ENCODE data around the gene TRAPPC4. TPM values are rescaled to one million over a fixed set of nuclear protein-coding genes. Genes with fewer than 3 reads are reported as not detected.
"Not testable (repeated sequence)": the region's sequence is repeated elsewhere in the genome, so short reads cannot be mapped to it uniquely, and the experiment has no call there.

The TRAPPC4 gene
- total and polyA plus RNA-seq, 3 donors from 2014 or later: 81.4 to 116 (median 108) TPM

DNA sequence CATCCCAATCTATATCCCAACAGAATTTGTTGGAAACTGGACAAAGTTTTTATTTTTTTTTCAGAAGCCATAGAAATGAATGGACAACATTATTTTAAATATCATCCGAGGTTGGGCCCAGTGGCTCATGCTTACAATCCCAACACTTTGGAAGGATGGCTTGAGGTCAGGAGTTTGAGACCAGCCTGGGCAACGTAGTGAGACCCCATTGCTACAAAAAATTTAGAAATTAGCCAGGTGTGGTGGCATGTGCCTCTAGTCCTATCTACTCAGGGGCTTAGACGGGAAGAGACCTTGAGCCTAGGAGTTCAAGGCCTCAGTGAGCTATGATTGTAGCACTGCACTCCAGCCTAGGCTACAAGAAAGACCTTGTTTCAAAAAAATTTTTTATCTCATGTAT lies 16.2 kb downstream of the TRAPPC4 start:
- whole genome bisulfite sequencing, 2 donors: 67 to 73% methylated on average over 3 of the region's 3 CpGs
- no peak for TF ChIP-seq POLR2A (IDR thresholded peaks at IDR 0.05)
- TF ChIP-seq, protein P1, sequence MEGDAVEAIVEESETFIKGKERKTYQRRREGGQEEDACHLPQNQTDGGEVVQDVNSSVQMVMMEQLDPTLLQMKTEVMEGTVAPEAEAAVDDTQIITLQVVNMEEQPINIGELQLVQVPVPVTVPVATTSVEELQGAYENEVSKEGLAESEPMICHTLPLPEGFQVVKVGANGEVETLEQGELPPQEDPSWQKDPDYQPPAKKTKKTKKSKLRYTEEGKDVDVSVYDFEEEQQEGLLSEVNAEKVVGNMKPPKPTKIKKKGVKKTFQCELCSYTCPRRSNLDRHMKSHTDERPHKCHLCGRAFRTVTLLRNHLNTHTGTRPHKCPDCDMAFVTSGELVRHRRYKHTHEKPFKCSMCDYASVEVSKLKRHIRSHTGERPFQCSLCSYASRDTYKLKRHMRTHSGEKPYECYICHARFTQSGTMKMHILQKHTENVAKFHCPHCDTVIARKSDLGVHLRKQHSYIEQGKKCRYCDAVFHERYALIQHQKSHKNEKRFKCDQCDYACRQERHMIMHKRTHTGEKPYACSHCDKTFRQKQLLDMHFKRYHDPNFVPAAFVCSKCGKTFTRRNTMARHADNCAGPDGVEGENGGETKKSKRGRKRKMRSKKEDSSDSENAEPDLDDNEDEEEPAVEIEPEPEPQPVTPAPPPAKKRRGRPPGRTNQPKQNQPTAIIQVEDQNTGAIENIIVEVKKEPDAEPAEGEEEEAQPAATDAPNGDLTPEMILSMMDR (IDR thresholded peaks at IDR 0.05): no peak

DNA sequence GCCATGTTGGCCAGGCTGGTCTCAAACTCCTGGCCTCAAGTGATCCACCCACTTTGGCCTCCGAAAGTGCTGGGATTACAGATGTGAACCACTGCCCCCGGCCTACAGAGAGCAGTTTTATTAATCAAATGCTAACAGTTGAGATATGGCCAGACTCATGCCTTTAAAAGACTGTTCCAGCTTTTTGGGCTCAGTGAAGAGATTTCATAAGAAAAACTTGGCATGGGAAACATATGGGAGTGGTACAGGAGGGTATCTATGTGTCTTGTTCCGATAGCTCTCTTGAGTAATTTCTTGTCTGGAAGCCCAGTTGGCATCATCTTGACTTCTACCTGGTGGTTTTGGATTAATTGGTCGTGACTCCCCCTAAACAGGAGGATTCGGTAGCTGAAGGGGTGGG lies 20.3 kb downstream of the TRAPPC4 start:
- WGBS, 2 donors: 87 to 89% methylated on average over 5 of the region's 5 CpGs
- no peaks in the 10 kb centered on the region for H3K4me1 ChIP-seq
- H3K9me3 ChIP-seq: no peaks in the 10 kb centered on the region
- no peaks in the 10 kb centered on the region for H3K27me3 ChIP-seq
- no peak for TF ChIP-seq POLR2A (IDR thresholded peaks at IDR 0.05)
- TF ChIP-seq, protein P1 (IDR thresholded peaks at IDR 0.05): no peak
- no peak for DNase-seq
- intact Hi-C loops (cut with DNase I; ENCODE audit: low total_unique reads): no loop called here
- no peak overlapping the region for H3K4me3 ChIP-seq
- H3K27ac ChIP-seq: no peak overlapping the region
- no peaks in the 10 kb centered on the region for H3K36me3 ChIP-seq (ENCODE audit: low read depth, missing control alignments)

More for the DNA sequence above, 16.2 kb downstream of the TRAPPC4 start:
- H3K27ac ChIP-seq: no peak overlapping the region
- peaks cover 2% of the 10 kb centered on the region for H3K4me1 ChIP-seq
- no peaks in the 10 kb centered on the region for H3K27me3 ChIP-seq
- no peak for DNase-seq
- H3K4me3 ChIP-seq: no peak overlapping the region
- H3K9me3 ChIP-seq: no peaks in the 10 kb centered on the region
- H3K36me3 ChIP-seq (ENCODE audit: low read depth, missing control alignments): no peaks in the 10 kb centered on the region
- intact Hi-C loops (cut with DNase I; ENCODE audit: low total_unique reads): no loop called here

DNA sequence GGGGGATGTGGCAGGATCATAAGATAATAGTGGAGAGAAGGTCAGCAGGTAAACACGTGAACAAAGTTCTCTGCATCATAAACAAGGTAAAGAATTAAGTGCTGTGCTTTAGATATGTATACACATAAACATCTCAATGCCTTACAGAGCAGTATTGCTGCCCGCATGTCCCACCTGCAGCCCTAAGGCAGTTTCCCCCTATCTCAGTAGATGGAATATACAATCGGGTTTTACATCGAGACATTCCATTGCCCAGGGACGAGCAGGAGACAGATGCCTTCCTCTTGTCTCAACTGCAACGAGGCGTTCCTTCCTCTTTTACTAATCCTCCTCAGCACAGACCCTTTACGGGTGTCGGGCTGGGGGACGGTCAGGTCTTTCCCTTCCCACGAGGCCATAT lies 20.9 kb downstream of the TRAPPC4 start:
- DNase-seq; H3K4me3 ChIP-seq; H3K27me3 ChIP-seq; H3K27ac ChIP-seq; H3K9me3 ChIP-seq; H3K36me3 ChIP-seq (ENCODE audit: low read depth, missing control alignments); intact Hi-C loops (cut with DNase I; ENCODE audit: low total_unique reads); H3K4me1 ChIP-seq: not testable (repeated sequence)
- 41 to 62% methylated on average over 11 of the region's 11 CpGs for WGBS, 2 donors

DNA sequence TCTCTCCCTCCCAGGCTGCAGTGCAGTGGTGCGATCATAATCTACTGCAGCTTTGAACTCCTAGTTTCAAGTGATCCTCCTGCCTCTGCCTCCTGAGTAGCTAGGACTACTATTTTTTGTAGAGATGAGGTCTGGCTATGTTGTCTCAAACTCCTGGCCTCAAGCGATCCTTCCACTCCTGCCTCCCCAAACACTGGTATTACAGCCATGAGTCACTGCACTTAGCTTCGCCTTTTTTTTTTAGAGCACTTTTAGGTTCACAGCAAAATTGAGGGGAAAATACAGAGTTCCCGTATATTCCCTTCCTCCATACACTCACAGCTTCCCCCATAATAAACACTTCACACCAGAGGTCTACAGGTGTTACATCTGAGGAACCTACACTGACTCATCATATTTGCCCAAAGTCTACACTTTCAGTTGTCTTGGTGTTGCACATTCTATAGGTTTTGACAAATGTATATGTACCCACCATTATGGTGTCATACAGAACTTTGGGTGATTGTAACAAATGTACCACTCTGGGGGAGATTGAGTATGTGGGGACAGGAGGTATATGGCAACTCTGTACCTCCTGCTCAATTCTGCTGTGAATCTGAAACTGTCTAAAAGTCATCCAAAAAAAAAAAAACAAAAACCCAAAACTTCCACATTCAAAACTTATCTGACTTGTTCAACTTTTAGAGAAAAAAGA lies 23.4 kb downstream of the TRAPPC4 start:
- H3K4me3 ChIP-seq: no peak overlapping the region
- H3K36me3 ChIP-seq (ENCODE audit: low read depth, missing control alignments): no peaks in the 10 kb centered on the region
- no peak for DNase-seq
- no peaks in the 10 kb centered on the region for H3K27me3 ChIP-seq
- no peaks in the 10 kb centered on the region for H3K9me3 ChIP-seq
- no peak for TF ChIP-seq POLR2A (IDR thresholded peaks at IDR 0.05)
- TF ChIP-seq, protein P1 (IDR thresholded peaks at IDR 0.05): no peak
- no peak overlapping the region for H3K27ac ChIP-seq
- WGBS, 2 donors: 90 to 92% methylated on average over 4 of the region's 4 CpGs
- H3K4me1 ChIP-seq: no peaks in the 10 kb centered on the region
- intact Hi-C loops (cut with DNase I; ENCODE audit: low total_unique reads): no loop called here

DNA sequence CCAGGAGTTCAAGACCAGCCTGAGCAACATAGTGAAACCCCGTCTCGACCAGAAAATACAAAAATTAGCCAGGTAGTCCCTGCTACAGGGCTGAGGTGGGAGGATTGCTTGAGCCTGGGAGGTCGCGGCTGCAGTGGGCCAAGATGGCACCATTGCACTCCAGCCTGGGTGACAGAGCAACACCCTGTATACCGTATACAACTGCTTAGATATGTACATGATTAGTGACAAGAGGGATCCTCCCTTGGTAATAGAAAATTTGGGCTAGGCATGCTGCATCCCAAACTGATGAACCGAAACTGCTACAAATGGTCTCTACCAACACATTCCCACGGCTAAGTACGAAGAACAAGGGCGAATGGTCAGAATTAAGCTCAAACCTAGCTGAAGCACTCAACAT lies 24.4 kb downstream of the TRAPPC4 start:
- Histone ChIP-seq H3K27me3 (no peaks in the 10 kb centered on the region), H3K36me3 (ENCODE audit: low read depth, missing control alignments) (no peaks in the 10 kb centered on the region), H3K4me1 (no peaks in the 10 kb centered on the region), H3K4me3 (no peak overlapping the region), H3K27ac (no peak overlapping the region), H3K9me3 (no peaks in the 10 kb centered on the region)
- no peak for TF ChIP-seq POLR2A (IDR thresholded peaks at IDR 0.05)
- TF ChIP-seq, protein P1 (IDR thresholded peaks at IDR 0.05): no peak
- no peak for DNase-seq
- WGBS, 2 donors: 93 to 95% methylated on average over 9 of the region's 9 CpGs
- intact Hi-C loops (cut with DNase I; ENCODE audit: low total_unique reads): no loop called here

All from testis (tissue), 3 donors.